Activated CD8-positive, alpha-beta T cell treated with anti-CD3 and anti-CD28 coated beads for 36 hours (primary cell): ENCODE data around the gene LMNB1. TPM values are rescaled to one million over a fixed set of nuclear protein-coding genes. Genes with fewer than 3 reads are reported as not detected.

Source experiments
- ATAC-seq: fragments of 200-7000 bp; cut with Tn5 transposase; one replicate; pipeline ENCODE4 v1.10.0; 2021; ENCODE audit warnings: mild to moderate bottlenecking, moderate library complexity
- CTCF ChIA-PET: fragments of 350-600 bp; sonication (Branson Sonifier 250); formaldehyde crosslinking; loops from one replicate; lab custom pipeline; 2021; ENCODE audit warnings: antibody characterized with exemption; lab: Charles Lee
- POLR2A ChIA-PET: fragments of 350-600 bp; sonication (Branson Sonifier 250); formaldehyde crosslinking; loops from one replicate; lab custom pipeline; 2021; ENCODE audit warnings: antibody characterized with exemption; lab: Charles Lee
- DNase-seq: peaks from one replicate; pipeline ENCODE4 v3.0.0-alpha.2; 2020
- H3K27ac Mint-ChIP-seq: one replicate; pipeline ENCODE4 v1.8.0; 2021; ENCODE audit warnings: mild to moderate bottlenecking, mixed read lengths
- H3K27me3 Mint-ChIP-seq: one replicate; pipeline ENCODE4 v1.8.0; 2021; ENCODE audit warnings: mixed read lengths
- H3K36me3 Mint-ChIP-seq: one replicate; pipeline ENCODE4 v1.8.0; 2021; ENCODE audit warnings: low read depth, mixed read lengths
- H3K4me1 Mint-ChIP-seq: one replicate; pipeline ENCODE4 v1.8.0; 2021; ENCODE audit warnings: low read depth, mixed read lengths
- H3K4me3 Mint-ChIP-seq: one replicate; pipeline ENCODE4 v1.8.0; 2021; ENCODE audit warnings: mild to moderate bottlenecking, moderate library complexity, mixed read lengths
- H3K9me3 Mint-ChIP-seq: one replicate; pipeline ENCODE4 v1.8.0; 2021; ENCODE audit warnings: mixed read lengths
- intact Hi-C: fragments of 100-400 bp; cut with micrococcal nuclease; formaldehyde crosslinking; loops from one replicate; pipeline ENCODE4 v1.10.0; 2022
- total RNA-seq, 2 experiments: library from RNA; stranded (reverse); gene quantifications; one replicate each; pipeline ENCODE4 v1.2.3, GENCODE V29; 2021
- TF ChIP-seq, protein P1 (sequence below): fragments of 200-600 bp; IDR thresholded peaks from one replicate; pipeline ENCODE4 v1.8.0; 2022; ENCODE audit warnings: antibody characterized with exemption, mild to moderate bottlenecking

Gene LMNB1
- total RNA-seq, 2 experiments from 2014 or later = 198 TPM

DNA sequence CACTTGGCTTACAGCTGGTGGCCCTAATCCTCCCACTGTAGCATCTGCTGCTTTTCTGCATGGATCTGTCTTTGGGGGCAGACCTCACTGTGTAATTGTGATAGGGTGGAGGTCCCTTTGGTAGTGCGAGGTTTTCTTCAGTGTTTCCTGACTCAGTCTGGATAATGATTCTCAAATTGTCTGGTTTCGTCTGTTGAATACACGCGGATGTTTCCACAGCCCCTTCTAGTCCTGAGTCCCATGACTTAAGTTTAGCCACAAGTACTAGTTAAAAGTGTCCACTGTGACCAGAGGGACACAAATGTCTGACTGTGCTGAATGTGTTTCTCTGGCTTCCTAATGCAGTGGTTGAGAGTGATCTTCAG, 70.5 kb downstream of the LMNB1 start:
- ChIA-PET POLR2A (interaction anchor here (1.1 kb wide), 1 partner anchor 19 kb away, joined by 3 read pairs; no protein-coding TSS in a partner anchor), CTCF (no interaction called here)
- H3K27me3 Mint-ChIP-seq = no peaks in the 10 kb centered on the region
- DNase-seq = no peak
- H3K4me1 Mint-ChIP-seq = peaks cover 60% of the 10 kb centered on the region
- no peak overlapping the region for H3K27ac Mint-ChIP-seq
- no peaks in the 10 kb centered on the region for H3K9me3 Mint-ChIP-seq
- no peaks in the 10 kb centered on the region for H3K36me3 Mint-ChIP-seq
- no peak overlapping the region for H3K4me3 Mint-ChIP-seq
- intact Hi-C loops = no loop called here
- TF ChIP-seq, protein P1, sequence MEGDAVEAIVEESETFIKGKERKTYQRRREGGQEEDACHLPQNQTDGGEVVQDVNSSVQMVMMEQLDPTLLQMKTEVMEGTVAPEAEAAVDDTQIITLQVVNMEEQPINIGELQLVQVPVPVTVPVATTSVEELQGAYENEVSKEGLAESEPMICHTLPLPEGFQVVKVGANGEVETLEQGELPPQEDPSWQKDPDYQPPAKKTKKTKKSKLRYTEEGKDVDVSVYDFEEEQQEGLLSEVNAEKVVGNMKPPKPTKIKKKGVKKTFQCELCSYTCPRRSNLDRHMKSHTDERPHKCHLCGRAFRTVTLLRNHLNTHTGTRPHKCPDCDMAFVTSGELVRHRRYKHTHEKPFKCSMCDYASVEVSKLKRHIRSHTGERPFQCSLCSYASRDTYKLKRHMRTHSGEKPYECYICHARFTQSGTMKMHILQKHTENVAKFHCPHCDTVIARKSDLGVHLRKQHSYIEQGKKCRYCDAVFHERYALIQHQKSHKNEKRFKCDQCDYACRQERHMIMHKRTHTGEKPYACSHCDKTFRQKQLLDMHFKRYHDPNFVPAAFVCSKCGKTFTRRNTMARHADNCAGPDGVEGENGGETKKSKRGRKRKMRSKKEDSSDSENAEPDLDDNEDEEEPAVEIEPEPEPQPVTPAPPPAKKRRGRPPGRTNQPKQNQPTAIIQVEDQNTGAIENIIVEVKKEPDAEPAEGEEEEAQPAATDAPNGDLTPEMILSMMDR = no peak
- ATAC-seq = no peak

DNA sequence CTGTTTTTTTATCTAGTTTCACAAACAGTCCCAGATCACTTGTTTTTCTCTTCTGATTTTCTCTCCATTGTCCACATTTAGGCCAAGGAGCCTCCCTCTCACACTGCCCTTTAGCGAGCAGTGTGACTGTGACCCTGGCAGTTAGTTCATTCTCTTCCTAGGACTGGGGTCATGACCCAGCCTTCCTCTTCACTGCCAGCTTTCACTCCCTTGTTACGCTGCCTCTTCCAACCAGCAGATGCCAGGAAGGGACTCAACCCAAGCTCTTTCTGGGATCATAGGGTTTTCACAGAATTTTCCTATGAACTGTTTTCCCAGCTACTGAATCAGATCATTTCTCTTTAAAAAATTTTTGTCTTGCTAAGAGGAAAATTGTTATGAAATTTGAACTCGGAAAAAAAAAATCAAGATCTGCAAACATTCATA, 70.9 kb downstream of the LMNB1 start:
- no peaks in the 10 kb centered on the region for H3K27me3 Mint-ChIP-seq
- intact Hi-C loops = no loop called here
- H3K36me3 Mint-ChIP-seq = no peaks in the 10 kb centered on the region
- H3K4me1 Mint-ChIP-seq = peaks cover 64% of the 10 kb centered on the region
- TF ChIP-seq, protein P1 = no peak
- POLR2A ChIA-PET = interaction anchor here (1.1 kb wide), 1 partner anchor 20 kb away, joined by 3 read pairs; no protein-coding TSS in a partner anchor
- no peak overlapping the region for H3K4me3 Mint-ChIP-seq
- DNase-seq (no peak), ATAC-seq (no peak)
- no peak overlapping the region for H3K27ac Mint-ChIP-seq
- H3K9me3 Mint-ChIP-seq = no peaks in the 10 kb centered on the region
- CTCF ChIA-PET = interaction anchor here (2.0 kb wide), 1 partner anchor 68 kb away, joined by 6 read pairs; no protein-coding TSS in a partner anchor

DNA sequence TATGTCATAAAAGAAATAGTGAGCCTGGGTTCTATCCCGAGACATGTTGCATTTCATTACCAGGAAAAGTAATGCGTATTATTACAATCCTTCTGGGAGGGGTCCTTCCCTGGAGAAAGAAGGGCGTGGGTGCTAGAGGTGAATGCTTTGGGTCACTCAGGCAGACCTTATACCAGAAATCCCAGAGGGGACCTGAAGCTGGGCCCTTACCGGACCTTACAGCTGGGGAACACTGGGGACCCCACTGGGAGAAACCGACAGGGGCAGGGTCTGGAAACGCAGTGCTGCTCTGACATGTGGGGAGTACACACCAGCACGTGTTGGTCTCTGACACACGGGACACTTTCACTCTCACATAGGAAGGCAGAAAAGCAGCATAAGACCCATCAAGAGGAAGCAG, 71.3 kb downstream of the LMNB1 start:
- CTCF ChIA-PET = interaction anchor here (1.3 to 2.0 kb wide), 2 partner anchors 37 to 68 kb away, joined by 5 to 6 read pairs; no protein-coding TSS in a partner anchor
- Mint-ChIP-seq H3K27me3 (no peaks in the 10 kb centered on the region), H3K4me1 (peaks cover 68% of the 10 kb centered on the region), H3K36me3 (no peaks in the 10 kb centered on the region), H3K27ac (no peak overlapping the region), H3K4me3 (no peak overlapping the region), H3K9me3 (no peaks in the 10 kb centered on the region)
- intact Hi-C loops = no loop called here
- TF ChIP-seq, protein P1 = no peak
- ATAC-seq = no peak
- POLR2A ChIA-PET = interaction anchor here (1.1 kb wide), 1 partner anchor 20 kb away, joined by 3 read pairs; no protein-coding TSS in a partner anchor
- DNase-seq = no peak

DNA sequence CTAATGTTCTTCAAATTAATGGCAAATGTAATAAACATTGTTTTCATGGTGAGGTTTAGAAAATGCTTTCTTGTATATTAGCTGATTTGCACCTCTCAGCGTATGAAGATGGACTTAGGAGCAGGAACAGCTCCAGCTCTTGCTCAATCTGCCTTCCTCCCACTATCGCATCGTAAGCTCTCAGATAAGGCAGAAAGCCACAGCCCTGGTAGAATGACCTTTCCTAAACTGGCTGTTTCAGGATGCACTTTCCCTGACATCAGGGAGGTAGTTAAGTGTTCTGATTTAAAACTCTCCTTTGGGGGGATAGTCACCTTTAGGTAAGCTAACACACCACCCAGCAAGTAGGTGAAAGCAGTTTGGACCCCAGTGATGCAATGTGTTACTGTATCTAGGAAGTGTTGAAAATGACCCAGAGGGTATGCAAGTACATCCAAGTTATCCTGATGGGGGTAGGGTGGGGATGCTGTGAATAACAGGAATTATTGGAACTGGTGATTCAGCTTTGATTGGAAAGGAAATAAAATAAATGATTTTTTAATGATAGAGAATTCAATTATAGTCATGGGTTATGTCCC, 72.3 kb downstream of the LMNB1 start:
- ChIA-PET POLR2A (interaction anchor here (0.9 kb wide), 1 partner anchor 43 kb away, joined by 4 read pairs; no protein-coding TSS in a partner anchor), CTCF (interaction anchor here (0.6 to 2.0 kb wide), 4 partner anchors 38 to 184 kb away, joined by 3 to 6 read pairs (median 4); no protein-coding TSS in a partner anchor)
- no peak for ATAC-seq
- no peak for DNase-seq
- peaks cover 2% of the 10 kb centered on the region for H3K36me3 Mint-ChIP-seq
- TF ChIP-seq, protein P1 = no peak
- H3K27me3 Mint-ChIP-seq = no peaks in the 10 kb centered on the region
- peaks cover 75% of the 10 kb centered on the region for H3K4me1 Mint-ChIP-seq
- intact Hi-C loops = no loop called here
- H3K4me3 Mint-ChIP-seq = no peak overlapping the region
- H3K27ac Mint-ChIP-seq = no peak overlapping the region
- no peaks in the 10 kb centered on the region for H3K9me3 Mint-ChIP-seq

DNA sequence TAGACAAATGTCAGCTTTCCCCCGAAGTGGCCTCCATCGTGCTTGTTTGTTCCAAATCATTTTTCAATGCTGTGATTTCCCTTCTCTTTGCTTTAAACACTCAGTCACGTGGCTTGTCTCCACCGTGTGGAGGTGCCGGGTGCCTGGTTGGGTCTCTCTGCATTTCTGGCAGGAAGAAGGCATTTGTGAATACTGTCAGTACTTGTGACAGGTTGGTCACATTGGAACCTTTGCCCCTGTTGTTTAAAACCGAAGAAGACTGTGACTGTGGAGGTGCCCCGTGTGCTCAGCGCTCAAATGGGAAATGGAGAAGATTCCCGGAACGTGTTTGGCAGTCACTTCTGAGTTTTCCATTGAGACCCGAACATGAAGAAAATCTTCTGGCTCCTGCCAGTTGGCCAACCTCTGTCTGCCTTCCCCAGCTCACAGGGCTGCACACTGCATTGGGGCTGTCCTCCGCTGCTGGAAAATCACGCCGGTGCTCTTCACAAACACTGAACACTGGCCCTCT, 74.6 kb downstream of the LMNB1 start:
- peak; percentile 34 for DNase-seq
- ATAC-seq = no peak
- Mint-ChIP-seq H3K36me3 (peaks cover 8% of the 10 kb centered on the region), H3K27ac (no peak overlapping the region), H3K4me3 (no peak overlapping the region), H3K9me3 (peaks cover 3% of the 10 kb centered on the region), H3K4me1 (peaks cover 64% of the 10 kb centered on the region), H3K27me3 (no peaks in the 10 kb centered on the region)
- POLR2A ChIA-PET = interaction anchor here (1.2 kb wide), 1 partner anchor 74 kb away, joined by 4 read pairs; no protein-coding TSS in a partner anchor
- TF ChIP-seq, protein P1 = no peak
- intact Hi-C loops = no loop called here
- CTCF ChIA-PET = interaction anchor here (1.3 to 1.4 kb wide), 2 partner anchors 43 to 70 kb away, joined by 3 read pairs; no protein-coding TSS in a partner anchor
